Panc1 (cell line): ENCODE data around the gene CYP2C8.

Experiments used
- POLR2AphosphoS5 ChIP-seq: IDR thresholded peaks from 2 replicates; pipeline ENCODE4 v1.6.1; 2012; ENCODE audit warnings: mild to moderate bottlenecking, low read depth, low read length, moderate library complexity
- REST ChIP-seq, 2 experiments: IDR thresholded peaks; 2 replicates each; pipeline ENCODE4 v1.6.1; 2011 to 2012; ENCODE audit warnings: low read depth in 2 of 2, control low read depth in 1 of 2, low read length in 1 of 2, mild to moderate bottlenecking in 1 of 2, moderate library complexity in 1 of 2; ENCODE audit not compliant: insufficient read depth in 1 of 2
- SIN3A ChIP-seq: IDR thresholded peaks from 2 replicates; pipeline ENCODE4 v1.6.1; 2012; ENCODE audit warnings: low read depth, mild to moderate bottlenecking, low read length, moderate library complexity, borderline replicate concordance; ENCODE audit not compliant: insufficient read depth
- TCF7L2 ChIP-seq: IDR thresholded peaks from 2 replicates; pipeline ENCODE4 v1.6.1; 2011; ENCODE audit warnings: mild to moderate bottlenecking, low read depth, low read length, inconsistent platforms
- TF ChIP-seq, protein P1 (sequence below): fragments of 450-650 bp; IDR thresholded peaks from 2 replicates; pipeline ENCODE4 v1.5.1; 2017; ENCODE audit warnings: mild to moderate bottlenecking

DNA sequence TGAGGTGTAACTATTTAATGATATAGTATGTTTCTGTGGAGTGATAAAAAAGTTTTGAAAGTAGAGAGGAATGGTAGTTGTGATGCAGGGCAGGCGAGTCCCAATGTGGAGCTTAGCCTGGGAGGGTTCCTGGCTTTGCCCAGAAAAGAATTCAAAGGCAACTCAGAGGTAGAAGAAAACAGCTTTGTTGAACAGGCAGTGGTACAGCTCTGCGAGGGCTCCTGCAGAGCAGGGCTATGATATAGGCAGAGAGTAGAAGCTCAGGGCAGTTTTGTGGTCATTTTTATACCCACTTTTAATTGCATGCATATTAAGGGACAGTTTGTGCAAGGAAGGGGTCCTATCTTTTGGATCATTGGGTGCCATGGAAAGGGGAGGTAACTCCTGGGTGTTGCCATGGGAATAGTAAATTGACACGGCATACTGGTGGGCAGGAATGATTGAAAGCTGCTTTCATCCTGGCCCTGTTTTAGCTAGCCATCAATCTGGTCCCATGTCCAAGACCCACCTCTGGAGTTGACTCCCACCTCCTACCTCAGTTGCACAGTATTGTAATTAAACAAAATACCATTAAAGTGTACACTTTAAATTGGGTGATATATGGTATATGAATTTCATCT is 12.4 kb downstream of the CYP2C8 start:
- TF ChIP-seq, protein P1, sequence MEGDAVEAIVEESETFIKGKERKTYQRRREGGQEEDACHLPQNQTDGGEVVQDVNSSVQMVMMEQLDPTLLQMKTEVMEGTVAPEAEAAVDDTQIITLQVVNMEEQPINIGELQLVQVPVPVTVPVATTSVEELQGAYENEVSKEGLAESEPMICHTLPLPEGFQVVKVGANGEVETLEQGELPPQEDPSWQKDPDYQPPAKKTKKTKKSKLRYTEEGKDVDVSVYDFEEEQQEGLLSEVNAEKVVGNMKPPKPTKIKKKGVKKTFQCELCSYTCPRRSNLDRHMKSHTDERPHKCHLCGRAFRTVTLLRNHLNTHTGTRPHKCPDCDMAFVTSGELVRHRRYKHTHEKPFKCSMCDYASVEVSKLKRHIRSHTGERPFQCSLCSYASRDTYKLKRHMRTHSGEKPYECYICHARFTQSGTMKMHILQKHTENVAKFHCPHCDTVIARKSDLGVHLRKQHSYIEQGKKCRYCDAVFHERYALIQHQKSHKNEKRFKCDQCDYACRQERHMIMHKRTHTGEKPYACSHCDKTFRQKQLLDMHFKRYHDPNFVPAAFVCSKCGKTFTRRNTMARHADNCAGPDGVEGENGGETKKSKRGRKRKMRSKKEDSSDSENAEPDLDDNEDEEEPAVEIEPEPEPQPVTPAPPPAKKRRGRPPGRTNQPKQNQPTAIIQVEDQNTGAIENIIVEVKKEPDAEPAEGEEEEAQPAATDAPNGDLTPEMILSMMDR, result no peak
- TF ChIP-seq POLR2AphosphoS5, result no peak
- no peak for TF ChIP-seq REST (IDR thresholded peaks at IDR 0.05; ENCODE audit: insufficient read depth in 1 of 2, low read depth in 2 of 2, low read length in 1 of 2)
- TF ChIP-seq TCF7L2, result no peak
- no peak for TF ChIP-seq SIN3A
